HG03045 (cell line): ENCODE results near the gene OR2T12.
"Not testable (repeated sequence)": the region's sequence is repeated elsewhere in the genome, so short reads cannot be mapped to it uniquely, and the experiment has no call there.

ENCODE experiments used
- ATAC-seq: cut with Tn5 transposase; IDR thresholded peaks from one replicate; pipeline ENCODE4 v1.9.1; 2021; ENCODE audit warnings: mild to moderate bottlenecking, moderate library complexity; ENCODE audit not compliant: unreplicated experiment

Gene OR2T12

GRCh38 chr1:248303324-248303723 is at the start of gene OR2T12:
TSS of gene OR2T12 (minus strand) at chr1:248303424. CDS start at chr1:248295578, 7,846 bp downstream.
- ATAC-seq: no peak

GRCh38 chr1:248348475-248348874 is 45.3 kb upstream of the OR2T12 start, which contains the start of gene OR14C36:
TSS of gene OR14C36 (plus strand) at chr1:248348775. CDS start at chr1:248348775, 0 bp downstream.
- no peak for ATAC-seq

- ATAC-seq: no peak
These were observed 40.2 kb upstream of the OR2T12 start for GRCh38 chr1:248343451-248343850.

- ATAC-seq: no peak
These were observed 21.2 kb upstream of the OR2T12 start, which contains the start of gene OR2M7 for GRCh38 chr1:248324468-248324867. TSS of gene OR2M7 (minus strand) at chr1:248324568. CDS start at chr1:248324568, 0 bp downstream.

- ATAC-seq: no peak
These were observed 13.6 kb upstream of the OR2T12 start for GRCh38 chr1:248316796-248317195.

- ATAC-seq: not testable (repeated sequence)
These were observed 3.5 kb upstream of the OR2T12 start for GRCh38 chr1:248306740-248307139.

- ATAC-seq: no peak
These were observed 2.9 kb upstream of the OR2T12 start for GRCh38 chr1:248306103-248306502.

GRCh38 chr1:248305672-248306071 is 2.4 kb upstream of the OR2T12 start:
- ATAC-seq: not testable (repeated sequence)

- no peak for ATAC-seq
These were observed 14.8 kb downstream of the OR2T12 start for GRCh38 chr1:248288391-248288790.

- no peak for ATAC-seq
These were observed 25.3 kb downstream of the OR2T12 start, which contains the start of gene OR2T33 for GRCh38 chr1:248277876-248278275. TSS of gene OR2T33 (minus strand) at chr1:248277976. CDS start at chr1:248273814, 4,162 bp downstream.

- not testable (repeated sequence) for ATAC-seq
These were observed 30.0 kb downstream of the OR2T12 start for GRCh38 chr1:248273225-248273624.

GRCh38 chr1:248268178-248268577 is 35.0 kb downstream of the OR2T12 start:
- ATAC-seq: no peak

GRCh38 chr1:248259309-248259708 is 43.9 kb downstream of the OR2T12 start:
- not testable (repeated sequence) for ATAC-seq

- peak; percentile 84 for ATAC-seq
These were observed 60.0 kb downstream of the OR2T12 start for GRCh38 chr1:248243204-248243603.
